ENCODE data around the gene CYB5R4.

Gene CYB5R4

GRCh38 chr6:83985715-83986114, 126.2 kb downstream of the CYB5R4 start:
- DNase-seq: no peak

GRCh38 chr6:83998021-83998584, 138.6 kb downstream of the CYB5R4 start:
- DNase-seq: no peak

- DNase-seq: no peak
Observed at GRCh38 chr6:84001119-84001518, 141.6 kb downstream of the CYB5R4 start.

- DNase-seq: no peak
Observed at GRCh38 chr6:84002226-84002625, 142.7 kb downstream of the CYB5R4 start.

- DNase-seq: no peak
Observed at GRCh38 chr6:84003131-84003530, 143.6 kb downstream of the CYB5R4 start.

GRCh38 chr6:84003654-84004053, 144.2 kb downstream of the CYB5R4 start:
- DNase-seq: no peak

- no peak for DNase-seq
Observed at GRCh38 chr6:84007871-84008270, 148.4 kb downstream of the CYB5R4 start.

GRCh38 chr6:84013354-84013753, 153.9 kb downstream of the CYB5R4 start:
- no peak for DNase-seq

GRCh38 chr6:84013931-84014330, 154.4 kb downstream of the CYB5R4 start:
- DNase-seq: no peak

GRCh38 chr6:84016029-84016428, 156.5 kb downstream of the CYB5R4 start:
- no peak for DNase-seq

Data from inflammatory macrophage treated with lipopolysaccharide for 1 hour (primary cell).